Activated CD8-positive, alpha-beta memory T cell treated with anti-CD3 and anti-CD28 coated beads for 4 hours (primary cell): ENCODE results near the gene CYB561.

Source experiments
- DNase-seq, 2 donors: peaks; one replicate each; pipeline ENCODE4 v3.0.0-alpha.2; 2020; ENCODE audit warnings: low read depth in 2 of 2

The CYB561 gene

GRCh38 chr17:63412234-63412633 is 33.9 kb downstream of the CYB561 start:
- DNase-seq, result no peak

- DNase-seq, result no peak
These were observed 38.3 kb downstream of the CYB561 start for GRCh38 chr17:63407741-63408330.

GRCh38 chr17:63406689-63407330 is 39.3 kb downstream of the CYB561 start:
- peak; percentile 29 to 44 for DNase-seq

- DNase-seq, result no peak
These were observed 40.3 kb downstream of the CYB561 start for GRCh38 chr17:63405741-63406261.

- DNase-seq, result no peak
These were observed 41.1 kb downstream of the CYB561 start for GRCh38 chr17:63405020-63405419.

- DNase-seq, result no peak
These were observed 43.5 kb downstream of the CYB561 start for GRCh38 chr17:63402431-63403212.

- DNase-seq, result no peak
These were observed 46.2 kb downstream of the CYB561 start for GRCh38 chr17:63399856-63400255.

- DNase-seq, result no peak
These were observed 46.8 kb downstream of the CYB561 start for GRCh38 chr17:63399316-63399715.

GRCh38 chr17:63398680-63399079 is 47.4 kb downstream of the CYB561 start:
- DNase-seq, result no peak

- no peak for DNase-seq
These were observed 50.9 kb downstream of the CYB561 start for GRCh38 chr17:63395075-63395805.

- no peak for DNase-seq
These were observed 56.0 kb downstream of the CYB561 start for GRCh38 chr17:63390090-63390489.

GRCh38 chr17:63387656-63388340 is 58.3 kb downstream of the CYB561 start:
- DNase-seq, result no peak

- DNase-seq, result no peak
These were observed 63.3 kb downstream of the CYB561 start for GRCh38 chr17:63382826-63383225.
